HEK293 (cell line): Measurements from ENCODE around the gene CSRP1.

Experiments used
- AEBP2 ChIP-seq: fragments of 450-650 bp; formaldehyde crosslinking; IDR thresholded peaks from 2 replicates; pipeline ENCODE4 v1.5.1; 2016; ENCODE audit warnings: missing biosample characterization, missing genetic modification characterization, borderline replicate concordance
- ATF2 ChIP-seq: fragments of 450-650 bp; formaldehyde crosslinking; IDR thresholded peaks from 2 replicates; pipeline ENCODE4 v1.5.1; 2016; ENCODE audit warnings: missing biosample characterization, missing genetic modification characterization, low read depth
- EGR2 ChIP-seq: fragments of 450-650 bp; formaldehyde crosslinking; IDR thresholded peaks from 2 replicates; pipeline ENCODE4 v1.5.1; 2016; ENCODE audit warnings: low read depth, missing biosample characterization, missing genetic modification characterization
- FEZF1 ChIP-seq: fragments of 450-650 bp; formaldehyde crosslinking; IDR thresholded peaks from 2 replicates; pipeline ENCODE4 v1.5.1; 2016; ENCODE audit warnings: missing biosample characterization, missing genetic modification characterization
- GFI1B ChIP-seq: fragments of 450-650 bp; formaldehyde crosslinking; IDR thresholded peaks from 2 replicates; pipeline ENCODE4 v1.5.1; 2016; ENCODE audit warnings: missing biosample characterization, missing genetic modification characterization
- GLI2 ChIP-seq: fragments of 450-650 bp; formaldehyde crosslinking; IDR thresholded peaks from 2 replicates; pipeline ENCODE4; 2017; ENCODE audit warnings: missing biosample characterization, missing genetic modification characterization, low read depth, borderline replicate concordance
- IKZF3 ChIP-seq: fragments of 450-650 bp; IDR thresholded peaks from 2 replicates; pipeline ENCODE4 v1.5.0; 2018; ENCODE audit warnings: missing biosample characterization, mild to moderate bottlenecking, missing genetic modification characterization, moderate library complexity
- INSM2 ChIP-seq: fragments of 450-650 bp; formaldehyde crosslinking; IDR thresholded peaks from 2 replicates; pipeline ENCODE4 v1.5.1; 2016; ENCODE audit warnings: missing biosample characterization, missing genetic modification characterization
- KLF8 ChIP-seq: fragments of 450-650 bp; formaldehyde crosslinking; IDR thresholded peaks from 2 replicates; pipeline ENCODE4 v1.5.1; 2016; ENCODE audit warnings: missing biosample characterization, missing genetic modification characterization
- MYNN ChIP-seq: fragments of 450-650 bp; formaldehyde crosslinking; IDR thresholded peaks from 2 replicates; pipeline ENCODE4 v1.5.1; 2016; ENCODE audit warnings: missing biosample characterization, missing genetic modification characterization, borderline replicate concordance
- PBX3 ChIP-seq: sonication (generic); formaldehyde crosslinking; IDR thresholded peaks from 2 replicates; pipeline ENCODE4 v1.8.1; 2022; ENCODE audit warnings: mild to moderate bottlenecking, moderate library complexity, missing genetic modification reagents
- PRDM6 ChIP-seq: fragments of 450-650 bp; formaldehyde crosslinking; IDR thresholded peaks from 2 replicates; pipeline ENCODE4 v1.5.1; 2017; ENCODE audit warnings: missing biosample characterization, missing genetic modification characterization
- SALL2 ChIP-seq: fragments of 450-650 bp; formaldehyde crosslinking; IDR thresholded peaks from 2 replicates; pipeline ENCODE4 v1.5.0; 2017; ENCODE audit warnings: missing biosample characterization, mild to moderate bottlenecking, missing genetic modification characterization, borderline replicate concordance
- SP2 ChIP-seq: fragments of 450-650 bp; formaldehyde crosslinking; IDR thresholded peaks from 2 replicates; pipeline ENCODE4 v1.5.1; 2016; ENCODE audit warnings: missing biosample characterization, missing genetic modification characterization
- SP3 ChIP-seq: fragments of 450-650 bp; formaldehyde crosslinking; IDR thresholded peaks from 2 replicates; pipeline ENCODE4 v1.5.1; 2016; ENCODE audit warnings: missing biosample characterization, missing genetic modification characterization
- TCF7L2 ChIP-seq: IDR thresholded peaks from 2 replicates; pipeline ENCODE4 v1.6.1; 2011; ENCODE audit warnings: low read depth, mild to moderate bottlenecking, inconsistent platforms, low read length, moderate library complexity, borderline replicate concordance
- ZBTB48 ChIP-seq: fragments of 450-650 bp; formaldehyde crosslinking; IDR thresholded peaks from 2 replicates; pipeline ENCODE4 v1.5.1; 2016; ENCODE audit warnings: missing biosample characterization, missing genetic modification characterization
- ZFP3 ChIP-seq: fragments of 450-650 bp; formaldehyde crosslinking; IDR thresholded peaks from 2 replicates; pipeline ENCODE4 v1.5.1; 2016; ENCODE audit warnings: low read depth, missing biosample characterization, missing genetic modification characterization
- ZFP37 ChIP-seq: fragments of 450-650 bp; formaldehyde crosslinking; IDR thresholded peaks from 2 replicates; pipeline ENCODE4 v1.5.1; 2016; ENCODE audit warnings: missing biosample characterization, missing genetic modification characterization
- ZNF146 ChIP-seq: fragments of 450-650 bp; formaldehyde crosslinking; IDR thresholded peaks from 2 replicates; pipeline ENCODE4 v1.5.1; 2016; ENCODE audit warnings: missing biosample characterization, missing genetic modification characterization
- ZNF350 ChIP-seq: fragments of 450-650 bp; formaldehyde crosslinking; IDR thresholded peaks from 2 replicates; pipeline ENCODE4 v1.5.0; 2017; ENCODE audit warnings: missing biosample characterization, mild to moderate bottlenecking, missing genetic modification characterization
- ZNF366 ChIP-seq: fragments of 450-650 bp; formaldehyde crosslinking; conservative IDR thresholded peaks from 2 replicates; pipeline ENCODE4 v1.5.1; 2016; ENCODE audit warnings: missing biosample characterization, missing genetic modification characterization
- ZNF423 ChIP-seq: fragments of 450-650 bp; formaldehyde crosslinking; IDR thresholded peaks from 2 replicates; pipeline ENCODE4 v1.5.1; 2016; ENCODE audit warnings: missing biosample characterization, missing genetic modification characterization
- ZNF433 ChIP-seq: fragments of 450-650 bp; formaldehyde crosslinking; IDR thresholded peaks from 2 replicates; pipeline ENCODE4 v1.5.1; 2016; ENCODE audit warnings: missing biosample characterization, missing genetic modification characterization, low read depth
- ZNF521 ChIP-seq: fragments of 450-650 bp; formaldehyde crosslinking; IDR thresholded peaks from 2 replicates; pipeline ENCODE4 v1.5.1; 2017; ENCODE audit warnings: missing biosample characterization, mild to moderate bottlenecking, missing genetic modification characterization
- ZNF560 ChIP-seq: fragments of 450-650 bp; formaldehyde crosslinking; IDR thresholded peaks from 2 replicates; pipeline ENCODE4 v1.5.1; 2017; ENCODE audit warnings: missing biosample characterization, missing genetic modification characterization, borderline replicate concordance
- ZNF561 ChIP-seq: fragments of 450-650 bp; IDR thresholded peaks from 2 replicates; pipeline ENCODE4 v1.5.1; 2018; ENCODE audit warnings: missing biosample characterization, missing genetic modification characterization, borderline replicate concordance
- ZNF626 ChIP-seq: fragments of 450-650 bp; sonication (Bioruptor Pico); formaldehyde crosslinking; IDR thresholded peaks from 2 replicates; pipeline ENCODE4 v1.5.1; 2018; ENCODE audit warnings: missing biosample characterization, missing genetic modification characterization, inconsistent platforms
- ZNF692 ChIP-seq: fragments of 450-650 bp; formaldehyde crosslinking; IDR thresholded peaks from 2 replicates; pipeline ENCODE4 v1.5.1; 2016; ENCODE audit warnings: missing biosample characterization, missing genetic modification characterization
- ZNF792 ChIP-seq: fragments of 450-650 bp; formaldehyde crosslinking; IDR thresholded peaks from 2 replicates; pipeline ENCODE4 v1.5.1; 2016; ENCODE audit warnings: missing biosample characterization, missing genetic modification characterization
- ZSCAN16 ChIP-seq: fragments of 450-650 bp; formaldehyde crosslinking; IDR thresholded peaks from 2 replicates; pipeline ENCODE4 v1.5.1; 2016; ENCODE audit warnings: missing biosample characterization, missing genetic modification characterization

Gene CSRP1

GRCh38 chr1:201468844-201469644 is 37.9 kb downstream of the CSRP1 start, which contains the start of gene PHLDA3 (continued):
- TF ChIP-seq MYNN (tag by site-specific recombination): no peak
- TF ChIP-seq ZSCAN16 (tag by site-specific recombination): 0 out of 2 replicates have a peak, but pooled peaks have one; percentile 40
- TF ChIP-seq ZNF792 (tag by site-specific recombination): no peak
- TF ChIP-seq FEZF1 (tag by site-specific recombination): no peak
- peak; percentile 64 for TF ChIP-seq SP2 (tag by site-specific recombination)
- TF ChIP-seq PBX3 (CRISPR knock-in tag): peak; percentile 95
- TF ChIP-seq GFI1B (tag by site-specific recombination): no peak
- TF ChIP-seq EGR2 (tag by site-specific recombination): peak; percentile 69; the same call in 1 of the 2 replicates
- no peak for TF ChIP-seq SALL2 (tag by site-specific recombination)
- peak; percentile 63 for TF ChIP-seq INSM2 (tag by site-specific recombination)
- peak; percentile 72; the same call in 1 of the 2 replicates for TF ChIP-seq ZBTB48 (tag by site-specific recombination)
- peak; percentile 75; the same call in 1 of the 2 replicates for TF ChIP-seq ZNF692 (tag by site-specific recombination)
- no peak for TF ChIP-seq ATF2 (tag by site-specific recombination)
- peak; percentile 61 for TF ChIP-seq IKZF3
- no peak for TF ChIP-seq GLI2
- TF ChIP-seq ZNF560 (tag by site-specific recombination): no peak
- peak; percentile 97 for TF ChIP-seq ZNF561 (tag by site-specific recombination)
- no peak for TF ChIP-seq ZNF626 (tag by site-specific recombination)
- TF ChIP-seq KLF8: peak; percentile 84
- no peak for TF ChIP-seq PRDM6 (tag by site-specific recombination)
- TF ChIP-seq SP3 (tag by site-specific recombination): peak; percentile 59; the same call in 1 of the 2 replicates
- TF ChIP-seq TCF7L2: no peak
- no peak for TF ChIP-seq ZNF350 (tag by site-specific recombination)
- TF ChIP-seq ZNF433: no peak
- TF ChIP-seq ZFP37 (tag by site-specific recombination): no peak
- TF ChIP-seq ZNF146 (tag by site-specific recombination): no peak
- TF ChIP-seq AEBP2 (tag by site-specific recombination): no peak
- no peak for TF ChIP-seq ZNF366 (tag by site-specific recombination)
- no peak for TF ChIP-seq ZFP3 (tag by site-specific recombination)
- TF ChIP-seq ZNF423 (tag by site-specific recombination): peak; percentile 95
- no peak for TF ChIP-seq ZNF521 (tag by site-specific recombination)
